Adrenal gland (tissue), 5 donors: ENCODE measurements around the gene CCDC59.
A peak's percentile ranks its signal among the peaks of the same experiment; 100 is the strongest.

ENCODE experiments used
- CTCF ChIP-seq, 6 experiments: fragments of 450-650 bp in 4 of 6; fragments of 200-600 bp in 2 of 6; sonication (generic) in 1 of 6; IDR thresholded peaks; 1 replicate in 5 of 6; 2 replicates in 1 of 6; pipeline versions ENCODE4 v1.5.1 to v1.8.0; 2016 to 2021; ENCODE audit warnings: antibody characterized with exemption in 6 of 6, mild to moderate bottlenecking in 2 of 6, moderate library complexity in 1 of 6
- POLR2A ChIP-seq, 2 donors: fragments of 450-650 bp; IDR thresholded peaks; one replicate each; pipeline ENCODE4 v1.6.1; 2017; ENCODE audit warnings: antibody characterized with exemption in 2 of 2, mild to moderate bottlenecking in 2 of 2, moderate library complexity in 1 of 2
- donor health status: DM: no; HTN: no; CAD: no.

GRCh38 chr12:82358200-82359114, at the start of gene CCDC59, which contains the start of gene METTL25:
- TF ChIP-seq CTCF (IDR thresholded peaks at IDR 0.05) = peak; percentile 92 to 100 (median 98)
- peak; percentile 71 to 84 for TF ChIP-seq POLR2A (IDR thresholded peaks at IDR 0.05)
